Gastrocnemius medialis (tissue), 4 donors: ENCODE results near the gene LDAF1.

Experiments
- CTCF ChIP-seq, 5 experiments: fragments of 450-650 bp in 3 of 5; fragments of 200-600 bp in 2 of 5; sonication (generic) in 2 of 5; IDR thresholded peaks in 4 of 5; conservative IDR thresholded peaks in 1 of 5; 1 replicate in 4 of 5; 2 replicates in 1 of 5; pipeline ENCODE4 v1.5.1; 2016 to 2019; ENCODE audit warnings: antibody characterized with exemption in 5 of 5, mild to moderate bottlenecking in 3 of 5, moderate library complexity in 3 of 5
- POLR2A ChIP-seq, 2 donors: fragments of 450-650 bp; IDR thresholded peaks; one replicate each; pipeline ENCODE4 v1.6.1; 2017; ENCODE audit warnings: antibody characterized with exemption in 2 of 2, mild to moderate bottlenecking in 2 of 2, moderate library complexity in 2 of 2

- TF ChIP-seq POLR2A (IDR thresholded peaks at IDR 0.05) (no peak), CTCF (IDR thresholded peaks at IDR 0.05 in 4 of 5, conservative IDR thresholded peaks at IDR 0.05 in 1 of 5) (no peak)
These were observed 69.4 kb downstream of the LDAF1 start for GRCh38 chr16:21227866-21228265.
